AG09309 (cell line): ENCODE measurements around the gene FOSB.

ENCODE experiments used
- DNase-seq: peaks from one replicate; pipeline ENCODE4 v3.0.0-alpha.2; 2010; ENCODE audit warnings: low read depth
- H3K4me3 ChIP-seq: 2 replicates; pipeline ENCODE4 v1.5.1; 2011; ENCODE audit warnings: mild to moderate bottlenecking, low read depth, low read length, moderate library complexity; ENCODE audit not compliant: control insufficient read depth
- CTCF ChIP-seq: IDR thresholded peaks from 2 replicates; pipeline ENCODE4 v1.5.1; 2011; ENCODE audit warnings: mild to moderate bottlenecking, low read depth, low read length, inconsistent platforms; ENCODE audit not compliant: insufficient read depth, control insufficient read depth; ENCODE audit errors: missing control alignments

FOSB gene

GRCh38 chr19:45437328-45437727 is 30.5 kb upstream of the FOSB start:
- DNase-seq = no peak
- H3K4me3 ChIP-seq = no peak overlapping the region
- TF ChIP-seq CTCF = no peak

GRCh38 chr19:45439190-45439568 is 28.6 kb upstream of the FOSB start:
- no peak for TF ChIP-seq CTCF
- no peak for DNase-seq
- peak overlapping the region; percentile 32 for H3K4me3 ChIP-seq

- TF ChIP-seq CTCF = peak; percentile 90
- no peak for DNase-seq
- H3K4me3 ChIP-seq = peak overlapping the region; percentile 32
Measured at GRCh38 chr19:45439569-45440258, 28.1 kb upstream of the FOSB start.

GRCh38 chr19:45440259-45440638 is 27.5 kb upstream of the FOSB start:
- no peak for DNase-seq
- H3K4me3 ChIP-seq = peak overlapping the region; percentile 32
- no peak for TF ChIP-seq CTCF

GRCh38 chr19:45440873-45441654 is 26.7 kb upstream of the FOSB start:
- TF ChIP-seq CTCF = no peak
- no peak for DNase-seq
- H3K4me3 ChIP-seq = no peak overlapping the region

- DNase-seq = no peak
- TF ChIP-seq CTCF = no peak
- no peak overlapping the region for H3K4me3 ChIP-seq
Measured at GRCh38 chr19:45442408-45442777, 25.4 kb upstream of the FOSB start.
